Progenitor cell of endocrine pancreas (in vitro differentiated cells): ENCODE results near the gene ZNF480. TPM values are rescaled to one million over a fixed set of nuclear protein-coding genes. Genes with fewer than 3 reads are reported as not detected.
"Not testable (repeated sequence)": the region's sequence is repeated elsewhere in the genome, so short reads cannot be mapped to it uniquely, and the experiment has no call there.

Experiments
- DNase-seq: peaks from one replicate; pipeline ENCODE4 v3.0.0; 2021; ENCODE audit warnings: low spot score; ENCODE audit not compliant: unreplicated experiment
- H3K27ac Mint-ChIP-seq: 2 replicates; pipeline ENCODE4 v1.8.0; 2021; ENCODE audit warnings: mild to moderate bottlenecking, moderate library complexity, mixed read lengths
- H3K27me3 Mint-ChIP-seq: 2 replicates; pipeline ENCODE4 v1.8.0; 2021; ENCODE audit warnings: mixed read lengths
- H3K36me3 Mint-ChIP-seq: 2 replicates; pipeline ENCODE4 v1.8.0; 2022; ENCODE audit warnings: mixed read lengths; ENCODE audit not compliant: insufficient read depth
- H3K4me1 Mint-ChIP-seq: 2 replicates; pipeline ENCODE4 v1.8.0; 2021; ENCODE audit warnings: low read depth, mixed read lengths
- H3K4me3 Mint-ChIP-seq: 2 replicates; pipeline ENCODE4 v1.8.0; 2021; ENCODE audit warnings: low read depth, mild to moderate bottlenecking, moderate library complexity, mixed read lengths
- H3K9me3 Mint-ChIP-seq: 2 replicates; pipeline ENCODE4 v1.8.0; 2021; ENCODE audit warnings: low read depth, mixed read lengths
- CTCF ChIP-seq: fragments of 200-600 bp; sonication (generic); IDR thresholded peaks from one replicate; pipeline ENCODE4 v1.5.0; 2021; ENCODE audit warnings: antibody characterized with exemption, mild to moderate bottlenecking; ENCODE audit not compliant: unreplicated experiment
- total RNA-seq: library from RNA; stranded (reverse); gene quantifications from 2 replicates; pipeline ENCODE4 v1.2.1, GENCODE V29; 2021

Gene ZNF480
- total RNA-seq, 1 donor from 2014 or later: 25.7 TPM

- TF ChIP-seq CTCF: no peak
- Mint-ChIP-seq H3K9me3 (no peaks in the 10 kb centered on the region), H3K27me3 (no peaks in the 10 kb centered on the region), H3K4me1 (no peaks in the 10 kb centered on the region), H3K27ac (no peak overlapping the region), H3K36me3 (peaks cover 44% of the 10 kb centered on the region), H3K4me3 (no peak overlapping the region)
- DNase-seq: no peak
These were observed 10.7 kb upstream of the ZNF480 start for GRCh38 chr19:52286256-52286655.

GRCh38 chr19:52291781-52292180 is 5.2 kb upstream of the ZNF480 start:
- peaks cover 2% of the 10 kb centered on the region for H3K4me1 Mint-ChIP-seq
- no peak for TF ChIP-seq CTCF
- H3K27me3 Mint-ChIP-seq: no peaks in the 10 kb centered on the region
- H3K27ac Mint-ChIP-seq: no peak overlapping the region
- no peak for DNase-seq
- peaks cover 36% of the 10 kb centered on the region for H3K36me3 Mint-ChIP-seq
- no peaks in the 10 kb centered on the region for H3K9me3 Mint-ChIP-seq
- H3K4me3 Mint-ChIP-seq: no peak overlapping the region

- not testable (repeated sequence) for DNase-seq, H3K27me3 Mint-ChIP-seq, H3K27ac Mint-ChIP-seq, H3K4me3 Mint-ChIP-seq, H3K9me3 Mint-ChIP-seq, H3K4me1 Mint-ChIP-seq
- peaks cover 36% of the 10 kb centered on the region for H3K36me3 Mint-ChIP-seq
These were observed 4.0 kb upstream of the ZNF480 start for GRCh38 chr19:52292946-52293345.

GRCh38 chr19:52296400-52296772 is 583 bp upstream of the ZNF480 start:
- no peak for TF ChIP-seq CTCF
- Mint-ChIP-seq H3K4me3 (peak overlapping the region; percentile 87), H3K27ac (peak overlapping the region; percentile 84), H3K9me3 (peaks cover 10% of the 10 kb centered on the region), H3K4me1 (peaks cover 12% of the 10 kb centered on the region), H3K27me3 (no peaks in the 10 kb centered on the region), H3K36me3 (peaks cover 48% of the 10 kb centered on the region)
- DNase-seq: no peak

GRCh38 chr19:52297601-52298364 is 814 bp downstream of the ZNF480 start:
- Mint-ChIP-seq H3K9me3 (peaks cover 19% of the 10 kb centered on the region), H3K4me1 (peaks cover 12% of the 10 kb centered on the region), H3K4me3 (peak overlapping the region; percentile 82), H3K27me3 (no peaks in the 10 kb centered on the region), H3K27ac (peak overlapping the region; percentile 94), H3K36me3 (peaks cover 54% of the 10 kb centered on the region)
- TF ChIP-seq CTCF: no peak
- DNase-seq: no peak

- Mint-ChIP-seq H3K27ac (peak overlapping the region; percentile 69), H3K4me1 (no peaks in the 10 kb centered on the region), H3K9me3 (peaks cover 61% of the 10 kb centered on the region), H3K27me3 (no peaks in the 10 kb centered on the region), H3K4me3 (no peak overlapping the region), H3K36me3 (peaks cover 87% of the 10 kb centered on the region)
- DNase-seq: no peak
- TF ChIP-seq CTCF: no peak
These were observed 10.3 kb downstream of the ZNF480 start for GRCh38 chr19:52307275-52307674.
